Activated CD8-positive, alpha-beta memory T cell treated with anti-CD3 and anti-CD28 coated beads for 36 hours (primary cell): ENCODE data around the gene THYN1. TPM values are rescaled to one million over a fixed set of nuclear protein-coding genes. Genes with fewer than 3 reads are reported as not detected.

Experiments used
- CTCF ChIA-PET: fragments of 350-600 bp; sonication (Branson Sonifier 250); formaldehyde crosslinking; loops from one replicate; lab custom pipeline; 2021; ENCODE audit warnings: antibody characterized with exemption; lab: Charles Lee
- POLR2A ChIA-PET: fragments of 350-600 bp; sonication (Branson Sonifier 250); formaldehyde crosslinking; loops from one replicate; lab custom pipeline; 2021; ENCODE audit warnings: antibody characterized with exemption; lab: Charles Lee
- total RNA-seq, 2 experiments: library from RNA; stranded (reverse); gene quantifications; one replicate each; pipeline ENCODE4 v1.2.3, GENCODE V29; 2021

THYN1 gene
- total RNA-seq, 2 experiments from 2014 or later = 66.4 to 73.2 TPM

DNA sequence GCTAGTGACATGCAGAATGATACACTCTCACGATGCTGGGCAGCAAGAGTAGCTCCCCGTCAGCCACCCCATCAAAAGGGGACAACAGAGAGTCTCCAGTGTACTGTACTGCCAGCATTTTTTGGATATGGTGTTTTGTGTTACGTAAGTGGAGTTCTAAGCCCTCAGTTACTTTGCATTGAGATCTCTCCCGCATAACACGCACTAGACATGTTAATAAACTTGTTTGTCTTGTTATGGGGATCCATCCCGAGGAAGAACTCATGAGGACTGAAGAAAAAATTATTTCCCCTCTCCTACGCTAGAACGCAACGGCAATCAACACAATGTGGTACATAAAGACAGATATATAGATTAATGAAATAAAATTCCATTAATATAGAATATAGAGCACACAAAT lies 53.6 kb downstream of the THYN1 start:
- ChIA-PET POLR2A (no interaction called here), CTCF (no interaction called here)

Other genes with a start within 250 kb of the THYN1 start
- gene JAM3, start 184.3 kb downstream of the THYN1 start, total RNA-seq = 10 to 100 TPM; 14.6 to 15.0 TPM
- 100 to 1,000 TPM in 1 of 2 experiments, 10 to 100 TPM in 1; 94.6 to 100 TPM for gene NCAPD3, start 29.4 kb downstream of the THYN1 start, total RNA-seq
- gene VPS26B, start 28.7 kb downstream of the THYN1 start, total RNA-seq = 10 to 100 TPM; 33.5 to 35.5 TPM
- 10 to 100 TPM; 26.5 to 26.9 TPM for gene ACAD8, start 216 bp upstream of the THYN1 start, total RNA-seq
- gene GLB1L3, start 23.0 kb upstream of the THYN1 start, total RNA-seq = 1 to 10 TPM; 4.7 to 4.8 TPM
- 1 to 10 TPM; 8.6 to 9.0 TPM for gene GLB1L2, start 78.6 kb upstream of the THYN1 start, total RNA-seq
- under 1 TPM; 0.15 to 0.19 TPM for gene B3GAT1, start 158.9 kb upstream of the THYN1 start, total RNA-seq